H54 (cell line): Measurements from ENCODE around the gene GRB7.
"Not testable (repeated sequence)": the region's sequence is repeated elsewhere in the genome, so short reads cannot be mapped to it uniquely, and the experiment has no call there.

ENCODE experiments used
- DNase-seq: peaks from one replicate; pipeline ENCODE4 v3.0.0; 2011; ENCODE audit warnings: low spot score, mixed read lengths; ENCODE audit not compliant: insufficient read length
- FAIRE-seq: peaks from 3 replicates; lab custom pipeline; 2011; peaks lifted over from hg19 to GRCh38; lab: Jason Lieb, UNC
- POLR2A ChIP-seq: IDR thresholded peaks from 2 replicates; pipeline ENCODE4 v1.6.1; 2011; ENCODE audit warnings: low read depth, mild to moderate bottlenecking, low read length

Gene GRB7

DNA sequence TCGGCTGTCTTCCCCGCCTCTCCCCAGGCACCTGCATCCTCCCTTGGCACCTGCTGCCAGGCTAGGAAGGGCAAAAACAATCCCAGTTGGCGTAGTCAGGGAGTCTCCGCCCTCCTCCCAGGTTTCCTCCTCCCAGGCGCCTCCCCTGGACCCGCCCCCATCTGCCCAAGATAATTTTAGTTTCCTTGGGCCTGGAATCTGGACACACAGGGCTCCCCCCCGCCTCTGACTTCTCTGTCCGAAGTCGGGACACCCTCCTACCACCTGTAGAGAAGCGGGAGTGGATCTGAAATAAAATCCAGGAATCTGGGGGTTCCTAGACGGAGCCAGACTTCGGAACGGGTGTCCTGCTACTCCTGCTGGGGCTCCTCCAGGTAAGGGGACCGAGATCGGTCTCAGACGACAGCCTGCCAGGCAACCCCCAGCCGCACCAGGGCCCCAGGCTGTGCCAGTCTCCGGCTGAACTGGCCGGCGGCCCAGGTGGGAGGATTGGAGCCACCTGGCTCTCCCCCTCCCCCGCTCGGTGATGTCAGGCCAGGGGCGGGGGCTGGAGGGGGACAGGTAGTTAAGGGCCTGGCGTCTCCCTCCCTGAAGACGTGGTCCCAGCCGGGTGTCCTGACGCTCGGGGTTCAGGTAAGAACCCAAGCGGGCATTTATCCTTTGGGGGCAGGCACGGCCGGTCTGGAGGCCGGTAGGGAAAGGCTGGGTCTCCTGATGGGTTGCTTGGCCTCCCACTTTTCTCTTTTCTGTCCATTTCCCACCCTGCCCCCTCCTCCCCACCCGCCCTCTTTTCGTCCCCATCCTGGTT, at the start of gene GRB7:
TSS of gene GRB7 (plus strand) at position 179 of the 808 bp plus-strand sequence. CDS start 4,364 bp downstream, outside the sequence.
- no peak for TF ChIP-seq POLR2A
- FAIRE-seq, result no peak
- DNase-seq, result no peak

GRCh38 chr17:39688475-39688835, 49.3 kb upstream of the GRB7 start:
- FAIRE-seq (no peak), DNase-seq (no peak)
- TF ChIP-seq POLR2A, result no peak

DNA sequence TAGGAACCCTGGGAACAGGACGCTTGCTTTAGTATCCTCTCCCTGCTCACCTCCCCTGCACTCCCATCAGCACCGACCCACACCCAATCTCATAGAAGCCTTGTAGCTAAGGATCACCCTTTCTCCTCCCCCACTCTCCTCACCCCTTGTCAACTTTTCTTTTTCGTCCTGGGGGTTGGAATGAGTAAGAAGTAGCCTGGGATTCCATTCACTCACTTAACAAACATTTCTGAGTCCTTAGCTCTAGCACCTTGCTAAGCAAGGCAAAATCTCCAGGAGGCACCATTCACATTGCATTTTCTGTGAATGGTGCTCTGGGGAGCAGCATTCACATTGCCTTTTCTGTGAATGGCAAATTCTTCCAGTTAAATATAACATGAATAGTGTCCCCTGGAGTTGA, 48.8 kb upstream of the GRB7 start:
- DNase-seq, result no peak
- FAIRE-seq, result no peak

GRCh38 chr17:39694593-39694992, 43.1 kb upstream of the GRB7 start:
- no peak for TF ChIP-seq POLR2A
- FAIRE-seq, result no peak

More for the DNA sequence above, 48.8 kb upstream of the GRB7 start:
- TF ChIP-seq POLR2A, result no peak

DNA sequence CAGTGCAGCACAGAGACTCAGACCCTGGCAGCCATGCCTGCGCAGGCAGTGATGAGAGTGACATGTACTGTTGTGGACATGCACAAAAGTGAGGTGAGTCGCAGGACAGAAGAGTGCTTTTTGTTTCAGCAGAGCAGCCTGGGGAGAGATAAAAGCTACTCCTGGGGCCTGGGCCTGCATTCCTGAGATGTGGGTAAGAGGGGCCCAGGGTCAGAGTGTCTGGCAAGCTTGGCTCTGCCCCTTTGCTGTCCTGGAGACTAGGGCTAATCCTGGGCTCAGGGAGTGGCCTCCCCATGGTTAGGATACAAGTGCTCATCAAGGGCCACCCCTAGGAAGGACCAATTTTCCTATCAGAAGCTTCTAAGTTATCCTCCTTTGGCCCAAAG, 42.7 kb upstream of the GRB7 start:
- DNase-seq (no peak), FAIRE-seq (no peak)
- TF ChIP-seq POLR2A, result no peak

More at GRCh38 chr17:39694593-39694992, 43.1 kb upstream of the GRB7 start:
- DNase-seq, result no peak

GRCh38 chr17:39696731-39697130, 41.0 kb upstream of the GRB7 start:
- no peak for DNase-seq
- no peak for TF ChIP-seq POLR2A
- no peak for FAIRE-seq

DNA sequence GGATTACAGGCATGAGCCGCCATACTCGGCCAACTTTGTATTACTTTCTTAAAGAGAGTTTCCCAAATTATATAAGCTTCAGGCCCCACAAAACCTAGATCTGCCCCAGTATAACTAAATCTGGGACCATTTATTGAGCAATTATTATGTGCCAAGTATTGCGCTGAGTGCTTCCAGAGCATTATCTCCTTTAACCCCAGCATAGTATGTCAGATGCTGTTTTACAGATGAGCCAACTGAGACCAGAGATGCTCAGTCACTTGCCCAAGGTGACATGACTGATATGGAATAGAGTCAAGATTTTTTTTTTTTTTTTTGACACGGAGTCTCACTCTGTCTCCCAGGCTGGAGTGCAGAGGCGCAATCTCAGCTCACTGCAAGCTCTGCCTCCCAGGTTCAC, 39.8 kb upstream of the GRB7 start:
- no peak for TF ChIP-seq POLR2A
- no peak for FAIRE-seq
- no peak for DNase-seq

DNA sequence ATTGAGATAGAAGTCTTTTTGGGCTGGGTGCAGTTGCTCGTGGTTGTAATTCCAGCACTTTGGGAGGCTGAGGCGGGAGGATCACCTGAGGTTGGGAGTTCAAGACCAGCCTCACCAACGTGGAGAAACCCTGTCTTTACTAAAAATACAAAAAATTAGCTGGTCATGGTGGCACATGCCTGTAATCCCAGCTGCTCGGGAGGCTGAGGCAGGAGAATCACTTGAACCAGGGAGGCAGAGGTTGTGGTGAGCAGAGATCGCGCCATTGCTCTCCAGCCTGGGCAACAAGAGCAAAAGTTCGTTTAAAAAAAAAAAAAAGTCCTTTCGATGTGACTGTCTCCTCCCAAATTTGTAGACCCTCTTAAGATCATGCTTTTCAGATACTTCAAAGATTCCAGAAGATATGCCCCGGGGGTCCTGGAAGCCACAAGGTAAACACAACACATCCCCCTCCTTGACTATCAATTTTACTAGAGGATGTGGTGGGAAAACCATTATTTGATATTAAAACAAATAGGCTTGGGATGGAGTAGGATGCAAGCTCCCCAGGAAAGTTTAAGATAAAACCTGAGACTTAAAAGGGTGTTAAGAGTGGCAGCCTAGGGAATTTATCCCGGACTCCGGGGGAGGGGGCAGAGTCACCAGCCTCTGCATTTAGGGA, 38.5 kb upstream of the GRB7 start:
- not testable (repeated sequence) for DNase-seq, FAIRE-seq

GRCh38 chr17:39699818-39700147, 38.0 kb upstream of the GRB7 start, which contains the start of gene ERBB2:
Gene ERBB2, plus strand, starts transcription at chr17:39700064. Its CDS starts 175 bp downstream, at chr17:39700239.
- DNase-seq, result peak; percentile 74
- peak; percentile 75 for TF ChIP-seq POLR2A
- no peak for FAIRE-seq

DNA sequence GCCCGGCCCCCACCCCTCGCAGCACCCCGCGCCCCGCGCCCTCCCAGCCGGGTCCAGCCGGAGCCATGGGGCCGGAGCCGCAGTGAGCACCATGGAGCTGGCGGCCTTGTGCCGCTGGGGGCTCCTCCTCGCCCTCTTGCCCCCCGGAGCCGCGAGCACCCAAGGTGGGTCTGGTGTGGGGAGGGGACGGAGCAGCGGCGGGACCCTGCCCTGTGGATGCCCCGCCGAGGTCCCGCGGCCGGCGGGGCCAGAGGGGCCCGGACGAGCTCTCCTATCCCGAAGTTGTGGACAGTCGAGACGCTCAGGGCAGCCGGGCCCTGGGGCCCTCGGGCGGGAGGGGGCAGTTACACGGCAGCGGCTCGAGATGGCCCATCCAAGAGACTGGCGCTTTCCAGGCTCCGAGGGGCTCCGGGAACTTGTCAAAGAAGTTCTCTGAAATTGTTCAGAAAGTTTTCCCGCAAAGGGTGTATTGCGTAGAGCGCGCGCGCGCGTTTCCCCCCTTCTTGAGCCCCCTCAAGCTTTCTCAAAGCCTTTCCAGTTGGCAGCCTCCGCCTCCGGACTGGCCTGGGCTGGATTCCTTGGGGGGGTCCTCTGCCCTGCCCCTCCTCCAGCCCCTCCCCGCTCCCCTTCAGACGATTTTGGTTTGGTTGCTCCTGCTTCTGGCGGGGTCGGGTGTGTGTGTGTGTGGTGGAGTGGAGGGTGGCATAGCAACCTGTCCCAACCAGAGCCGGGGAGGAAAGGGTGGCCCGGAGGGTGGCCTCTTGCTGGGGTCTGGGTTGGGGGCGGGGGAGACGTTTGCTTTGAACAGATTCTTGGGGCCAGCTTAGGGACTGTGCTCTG, 37.4 kb upstream of the GRB7 start:
- FAIRE-seq (no peak), DNase-seq (peak; percentile 49)
- no peak for TF ChIP-seq POLR2A

DNA sequence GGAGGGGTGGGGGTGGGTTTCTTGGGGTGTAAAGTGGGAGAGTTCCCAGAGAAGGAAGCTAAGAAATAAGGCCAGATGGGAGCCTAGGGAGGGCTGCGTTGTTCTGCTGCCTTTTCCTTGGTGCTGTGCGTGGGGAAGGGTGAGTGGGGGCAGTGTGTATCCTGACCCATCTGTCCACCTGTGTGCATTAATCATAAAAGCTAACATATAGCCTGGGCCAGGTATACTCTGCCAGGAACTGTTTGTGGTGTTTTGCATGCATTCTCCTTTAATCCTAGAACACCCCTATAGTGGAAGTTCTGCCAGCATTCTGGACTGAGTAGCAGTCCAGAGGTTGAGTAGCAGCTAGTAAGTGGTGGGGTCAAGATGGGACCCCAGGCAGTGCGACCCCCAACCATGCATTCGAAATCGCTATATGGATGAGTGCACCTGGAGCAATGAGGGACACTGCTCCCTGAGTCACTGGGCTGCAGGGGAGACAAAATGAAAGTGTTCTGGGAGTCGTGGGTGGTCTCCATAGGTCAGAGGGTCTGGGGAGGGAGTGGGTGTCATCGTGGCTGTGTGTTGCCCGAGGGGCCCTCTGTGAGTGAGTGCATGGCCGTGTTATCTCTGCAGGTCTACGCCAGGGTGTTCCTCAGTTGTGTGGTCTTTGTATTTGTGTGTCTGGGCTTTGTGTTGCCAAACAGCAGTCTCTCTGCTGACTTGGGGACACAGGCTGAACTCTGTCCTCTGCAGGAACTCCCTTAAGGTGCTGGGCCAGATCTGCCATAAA, 36.5 kb upstream of the GRB7 start:
- TF ChIP-seq POLR2A, result no peak
- no peak for DNase-seq
- no peak for FAIRE-seq

DNA sequence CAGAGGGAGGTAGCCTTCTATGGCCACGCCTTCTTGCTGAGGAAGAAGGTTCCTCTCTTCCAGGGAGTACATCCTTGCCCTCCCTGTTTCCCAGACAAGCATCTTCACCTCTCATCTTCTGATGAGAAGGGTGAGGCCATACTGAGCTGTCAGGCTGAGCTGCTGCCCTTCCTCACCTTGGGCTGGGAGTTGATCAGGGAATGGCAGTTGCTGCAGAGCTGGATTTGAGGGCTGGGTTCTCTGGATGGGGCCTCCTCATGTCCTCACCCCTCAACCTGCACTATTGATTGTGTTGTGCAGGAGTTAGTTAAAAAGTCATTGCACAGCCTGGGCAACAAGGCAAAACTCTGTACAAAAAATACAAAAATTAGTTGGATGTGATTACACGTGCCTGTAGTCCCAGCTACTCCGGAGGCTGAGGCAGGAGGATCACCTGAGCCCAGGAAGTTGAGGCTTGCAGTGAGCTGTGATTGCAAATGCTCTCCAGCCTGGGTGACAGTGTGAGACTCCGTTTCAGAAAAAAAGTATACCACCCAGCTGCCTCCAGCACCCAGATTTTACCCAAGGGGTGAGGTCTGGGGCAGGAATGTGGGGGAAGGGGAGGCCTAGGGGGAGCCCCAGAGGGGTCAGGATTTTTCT, 35.8 kb upstream of the GRB7 start:
- TF ChIP-seq POLR2A, result no peak
- no peak for FAIRE-seq
- DNase-seq, result no peak
